HepG2 (cell line): Measurements from ENCODE around the gene SPACDR. TPM values are rescaled to one million over a fixed set of nuclear protein-coding genes. Genes with fewer than 3 reads are reported as not detected.

Source experiments
- AHR ChIP-seq: IDR thresholded peaks from 2 replicates; pipeline ENCODE4 v1.6.1; 2018; ENCODE audit warnings: missing genetic modification reagents, missing compliant biosample characterization
- ATF7-NPFF ChIP-seq: sonication (generic); formaldehyde crosslinking; IDR thresholded peaks from 2 replicates; pipeline ENCODE4 v1.8.1; 2023; ENCODE audit warnings: mild to moderate bottlenecking, low read depth, missing genetic modification reagents, moderate library complexity
- CC2D1A ChIP-seq: sonication (generic); formaldehyde crosslinking; IDR thresholded peaks from 2 replicates; pipeline ENCODE4 v1.8.1; 2023; ENCODE audit warnings: mild to moderate bottlenecking, missing genetic modification reagents
- GABPA ChIP-seq, 2 experiments: IDR thresholded peaks; 2 replicates each; pipeline ENCODE4 v1.6.1; 2011 to 2016; ENCODE audit warnings: low read depth in 2 of 2, low read length in 1 of 2, missing biosample characterization in 1 of 2, missing genetic modification characterization in 1 of 2
- GPN1 ChIP-seq: sonication (generic); formaldehyde crosslinking; IDR thresholded peaks from 2 replicates; pipeline ENCODE4 v1.5.1; 2020; ENCODE audit warnings: missing genetic modification reagents, borderline replicate concordance
- IKZF4 ChIP-seq: sonication (generic); formaldehyde crosslinking; IDR thresholded peaks from 2 replicates; pipeline ENCODE4 v1.5.1; 2020; ENCODE audit warnings: borderline replicate concordance, mild to moderate bottlenecking, low read depth, missing genetic modification reagents; ENCODE audit errors: not compliant biosample characterization
- KDM2A ChIP-seq: sonication (generic); formaldehyde crosslinking; IDR thresholded peaks from 2 replicates; pipeline ENCODE4 v1.4.0; 2020; ENCODE audit warnings: low read depth, missing genetic modification reagents, borderline replicate concordance
- NAIF1 ChIP-seq: sonication (generic); formaldehyde crosslinking; IDR thresholded peaks from 2 replicates; pipeline ENCODE4 v1.5.0; 2020; ENCODE audit warnings: mild to moderate bottlenecking, missing genetic modification reagents, borderline replicate concordance
- POLR2AphosphoS5 ChIP-seq: IDR thresholded peaks from 2 replicates; pipeline ENCODE4 v1.6.1; 2012; ENCODE audit warnings: low read depth, low read length
- SETDB1 ChIP-seq: sonication (generic); formaldehyde crosslinking; IDR thresholded peaks from 2 replicates; pipeline ENCODE4 v1.5.1; 2020; ENCODE audit warnings: missing genetic modification reagents, mild to moderate bottlenecking, borderline replicate concordance
- TBL1XR1 ChIP-seq: fragments of 150-350 bp; IDR thresholded peaks from 2 replicates; pipeline ENCODE4 v1.6.1; 2014; ENCODE audit warnings: borderline replicate concordance, low read length; ENCODE audit not compliant: partially characterized antibody
- YEATS2 ChIP-seq: sonication (generic); formaldehyde crosslinking; IDR thresholded peaks from 2 replicates; pipeline ENCODE4 v1.4.0; 2020; ENCODE audit warnings: missing genetic modification reagents, borderline replicate concordance
- YEATS4 ChIP-seq: sonication (generic); formaldehyde crosslinking; IDR thresholded peaks from 2 replicates; pipeline ENCODE4 v1.4.0; 2020; ENCODE audit warnings: missing genetic modification reagents, borderline replicate concordance
- ZNF724P ChIP-seq: sonication (generic); formaldehyde crosslinking; IDR thresholded peaks from 2 replicates; pipeline ENCODE4 v1.8.0; 2022; ENCODE audit warnings: missing genetic modification reagents, borderline replicate concordance
- polyA plus RNA-seq, 8 experiments: library from polyadenylated mRNA; depleted of rRNA in 3 of 8; stranded (reverse) in 7 of 8; unstranded in 1 of 8; fragments of >200 nt; fragmentation: Illumina TruSeq in 4 of 8; extraction: Trizol in 4 of 8; gene quantifications; 2 replicates each; pipeline versions ENCODE4 v1.2.1 to v1.2.3, GENCODE V29; 2011 to 2016; ENCODE audit warnings: low read depth in 4 of 8, missing spikeins in 1 of 8, mixed read lengths in 1 of 8; ENCODE audit not compliant: insufficient read depth in 1 of 8
- total RNA-seq, 5 experiments: library from RNA; depleted of rRNA; stranded (reverse); fragments of >200 nt; fragmentation: Illumina TruSeq; extraction: Trizol; gene quantifications; 2 replicates each; pipeline ENCODE4 v1.2.3, GENCODE V29; 2016; ENCODE audit warnings: low read depth in 1 of 5
- TF ChIP-seq, protein P1 (sequence below): sonication (generic); formaldehyde crosslinking; IDR thresholded peaks from 2 replicates; pipeline ENCODE4 v1.5.1; 2020; ENCODE audit warnings: missing genetic modification reagents, mild to moderate bottlenecking, borderline replicate concordance
- TF ChIP-seq, protein P2 (sequence below): sonication (generic); formaldehyde crosslinking; conservative IDR thresholded peaks from 2 replicates; pipeline ENCODE4 v1.4.0; 2020; ENCODE audit warnings: missing genetic modification reagents
- TF ChIP-seq, protein P3 (sequence below): IDR thresholded peaks from 2 replicates; pipeline ENCODE4 v1.6.1; 2012; ENCODE audit warnings: low read length, improper control_type of control experiment
- TF ChIP-seq, protein P4 (sequence below): sonication (generic); formaldehyde crosslinking; IDR thresholded peaks from 2 replicates; pipeline ENCODE4 v1.9.0; 2021; ENCODE audit warnings: missing genetic modification reagents, borderline replicate concordance
- TF ChIP-seq, protein P5 (sequence below): sonication (generic); formaldehyde crosslinking; IDR thresholded peaks from 2 replicates; pipeline ENCODE4 v1.5.1; 2020; ENCODE audit warnings: mild to moderate bottlenecking, missing genetic modification reagents, borderline replicate concordance

The SPACDR gene
- total and polyA plus RNA-seq, 2 of the 13 experiments (the other 11 are each of a cell fraction or from before 2014, with no cell fraction given) = 0.41 TPM; not detected in 1

DNA sequence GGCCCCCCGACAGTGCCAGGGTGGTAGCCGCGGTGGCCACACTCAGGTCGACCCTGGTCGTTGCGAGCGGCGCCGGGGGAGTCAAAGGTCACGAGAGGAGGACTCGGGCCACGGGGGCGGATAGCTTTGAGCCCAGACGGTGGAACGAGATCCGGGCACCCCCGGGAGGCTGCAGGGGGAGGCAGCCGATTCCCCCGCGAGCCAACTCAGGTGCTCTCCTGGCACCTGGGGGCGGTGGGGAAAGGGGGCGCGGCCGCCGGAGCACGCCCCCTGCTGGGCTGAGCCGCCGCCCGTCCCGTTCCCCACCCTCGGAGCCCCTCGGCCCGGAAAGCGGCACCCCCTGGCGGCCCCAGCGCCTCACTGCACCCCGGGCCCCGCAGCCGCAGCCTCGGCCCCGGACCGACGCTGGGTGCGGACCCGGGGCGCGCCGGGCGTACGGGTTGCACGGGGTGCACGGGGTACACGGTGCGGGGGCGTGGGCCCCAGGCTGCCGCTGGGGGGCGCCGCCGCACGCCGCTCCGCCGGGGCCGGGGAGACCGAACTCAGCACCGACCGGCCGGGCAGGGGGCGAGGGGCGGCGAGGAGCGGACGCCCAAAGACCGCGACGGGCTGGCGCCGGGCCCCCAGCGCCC is 19.1 kb upstream of the SPACDR start (continued):
- no peak for TF ChIP-seq GABPA (IDR thresholded peaks at IDR 0.05; ENCODE audit: low read depth, low read length)
- no peak for TF ChIP-seq GABPA (CRISPR knock-in tag; IDR thresholded peaks at IDR 0.05; ENCODE audit: low read depth)
- no peak for TF ChIP-seq IKZF4 (CRISPR knock-in tag)
- TF ChIP-seq ZNF724P (CRISPR knock-in tag) = no peak
- no peak for TF ChIP-seq GPN1 (CRISPR knock-in tag)
- no peak for TF ChIP-seq CC2D1A (CRISPR knock-in tag)
- no peak for TF ChIP-seq SETDB1 (CRISPR knock-in tag)
- TF ChIP-seq, protein P1, sequence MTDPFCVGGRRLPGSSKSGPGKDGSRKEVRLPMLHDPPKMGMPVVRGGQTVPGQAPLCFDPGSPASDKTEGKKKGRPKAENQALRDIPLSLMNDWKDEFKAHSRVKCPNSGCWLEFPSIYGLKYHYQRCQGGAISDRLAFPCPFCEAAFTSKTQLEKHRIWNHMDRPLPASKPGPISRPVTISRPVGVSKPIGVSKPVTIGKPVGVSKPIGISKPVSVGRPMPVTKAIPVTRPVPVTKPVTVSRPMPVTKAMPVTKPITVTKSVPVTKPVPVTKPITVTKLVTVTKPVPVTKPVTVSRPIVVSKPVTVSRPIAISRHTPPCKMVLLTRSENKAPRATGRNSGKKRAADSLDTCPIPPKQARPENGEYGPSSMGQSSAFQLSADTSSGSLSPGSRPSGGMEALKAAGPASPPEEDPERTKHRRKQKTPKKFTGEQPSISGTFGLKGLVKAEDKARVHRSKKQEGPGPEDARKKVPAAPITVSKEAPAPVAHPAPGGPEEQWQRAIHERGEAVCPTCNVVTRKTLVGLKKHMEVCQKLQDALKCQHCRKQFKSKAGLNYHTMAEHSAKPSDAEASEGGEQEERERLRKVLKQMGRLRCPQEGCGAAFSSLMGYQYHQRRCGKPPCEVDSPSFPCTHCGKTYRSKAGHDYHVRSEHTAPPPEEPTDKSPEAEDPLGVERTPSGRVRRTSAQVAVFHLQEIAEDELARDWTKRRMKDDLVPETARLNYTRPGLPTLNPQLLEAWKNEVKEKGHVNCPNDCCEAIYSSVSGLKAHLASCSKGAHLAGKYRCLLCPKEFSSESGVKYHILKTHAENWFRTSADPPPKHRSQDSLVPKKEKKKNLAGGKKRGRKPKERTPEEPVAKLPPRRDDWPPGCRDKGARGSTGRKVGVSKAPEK (CRISPR knock-in tag) = no peak
- TF ChIP-seq, protein P2, sequence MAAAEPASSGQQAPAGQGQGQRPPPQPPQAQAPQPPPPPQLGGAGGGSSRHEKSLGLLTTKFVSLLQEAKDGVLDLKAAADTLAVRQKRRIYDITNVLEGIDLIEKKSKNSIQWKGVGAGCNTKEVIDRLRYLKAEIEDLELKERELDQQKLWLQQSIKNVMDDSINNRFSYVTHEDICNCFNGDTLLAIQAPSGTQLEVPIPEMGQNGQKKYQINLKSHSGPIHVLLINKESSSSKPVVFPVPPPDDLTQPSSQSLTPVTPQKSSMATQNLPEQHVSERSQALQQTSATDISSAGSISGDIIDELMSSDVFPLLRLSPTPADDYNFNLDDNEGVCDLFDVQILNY (CRISPR knock-in tag) = no peak
- TF ChIP-seq YEATS4 (CRISPR knock-in tag) = no peak
- TF ChIP-seq, protein P3, sequence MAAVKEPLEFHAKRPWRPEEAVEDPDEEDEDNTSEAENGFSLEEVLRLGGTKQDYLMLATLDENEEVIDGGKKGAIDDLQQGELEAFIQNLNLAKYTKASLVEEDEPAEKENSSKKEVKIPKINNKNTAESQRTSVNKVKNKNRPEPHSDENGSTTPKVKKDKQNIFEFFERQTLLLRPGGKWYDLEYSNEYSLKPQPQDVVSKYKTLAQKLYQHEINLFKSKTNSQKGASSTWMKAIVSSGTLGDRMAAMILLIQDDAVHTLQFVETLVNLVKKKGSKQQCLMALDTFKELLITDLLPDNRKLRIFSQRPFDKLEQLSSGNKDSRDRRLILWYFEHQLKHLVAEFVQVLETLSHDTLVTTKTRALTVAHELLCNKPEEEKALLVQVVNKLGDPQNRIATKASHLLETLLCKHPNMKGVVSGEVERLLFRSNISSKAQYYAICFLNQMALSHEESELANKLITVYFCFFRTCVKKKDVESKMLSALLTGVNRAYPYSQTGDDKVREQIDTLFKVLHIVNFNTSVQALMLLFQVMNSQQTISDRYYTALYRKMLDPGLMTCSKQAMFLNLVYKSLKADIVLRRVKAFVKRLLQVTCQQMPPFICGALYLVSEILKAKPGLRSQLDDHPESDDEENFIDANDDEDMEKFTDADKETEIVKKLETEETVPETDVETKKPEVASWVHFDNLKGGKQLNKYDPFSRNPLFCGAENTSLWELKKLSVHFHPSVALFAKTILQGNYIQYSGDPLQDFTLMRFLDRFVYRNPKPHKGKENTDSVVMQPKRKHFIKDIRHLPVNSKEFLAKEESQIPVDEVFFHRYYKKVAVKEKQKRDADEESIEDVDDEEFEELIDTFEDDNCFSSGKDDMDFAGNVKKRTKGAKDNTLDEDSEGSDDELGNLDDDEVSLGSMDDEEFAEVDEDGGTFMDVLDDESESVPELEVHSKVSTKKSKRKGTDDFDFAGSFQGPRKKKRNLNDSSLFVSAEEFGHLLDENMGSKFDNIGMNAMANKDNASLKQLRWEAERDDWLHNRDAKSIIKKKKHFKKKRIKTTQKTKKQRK = no peak
- TF ChIP-seq NAIF1 (CRISPR knock-in tag) = no peak
- TF ChIP-seq TBL1XR1 = no peak
- 0 out of 2 replicates have a peak, but pooled peaks have one; percentile 17 for TF ChIP-seq AHR (CRISPR knock-in tag)
- TF ChIP-seq, protein P4, sequence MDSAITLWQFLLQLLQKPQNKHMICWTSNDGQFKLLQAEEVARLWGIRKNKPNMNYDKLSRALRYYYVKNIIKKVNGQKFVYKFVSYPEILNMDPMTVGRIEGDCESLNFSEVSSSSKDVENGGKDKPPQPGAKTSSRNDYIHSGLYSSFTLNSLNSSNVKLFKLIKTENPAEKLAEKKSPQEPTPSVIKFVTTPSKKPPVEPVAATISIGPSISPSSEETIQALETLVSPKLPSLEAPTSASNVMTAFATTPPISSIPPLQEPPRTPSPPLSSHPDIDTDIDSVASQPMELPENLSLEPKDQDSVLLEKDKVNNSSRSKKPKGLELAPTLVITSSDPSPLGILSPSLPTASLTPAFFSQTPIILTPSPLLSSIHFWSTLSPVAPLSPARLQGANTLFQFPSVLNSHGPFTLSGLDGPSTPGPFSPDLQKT = no peak
- no peak for TF ChIP-seq YEATS2 (CRISPR knock-in tag)
- TF ChIP-seq ATF7-NPFF = no peak
- TF ChIP-seq KDM2A (CRISPR knock-in tag) = peak; percentile 34; the same call in 1 of the 2 replicates
- TF ChIP-seq, protein P5, sequence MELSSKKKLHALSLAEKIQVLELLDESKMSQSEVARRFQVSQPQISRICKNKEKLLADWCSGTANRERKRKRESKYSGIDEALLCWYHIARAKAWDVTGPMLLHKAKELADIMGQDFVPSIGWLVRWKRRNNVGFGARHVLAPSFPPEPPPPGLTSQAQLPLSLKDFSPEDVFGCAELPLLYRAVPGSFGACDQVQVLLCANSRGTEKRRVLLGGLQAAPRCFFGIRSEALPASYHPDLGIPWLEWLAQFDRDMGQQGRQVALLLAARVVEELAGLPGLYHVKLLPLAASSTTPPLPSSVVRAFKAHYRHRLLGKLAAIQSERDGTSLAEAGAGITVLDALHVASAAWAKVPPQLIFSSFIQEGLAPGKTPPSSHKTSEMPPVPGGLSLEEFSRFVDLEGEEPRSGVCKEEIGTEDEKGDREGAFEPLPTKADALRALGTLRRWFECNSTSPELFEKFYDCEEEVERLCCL (CRISPR knock-in tag) = no peak
- TF ChIP-seq POLR2AphosphoS5 = no peak
